GM13976 (cell line): ENCODE measurements around the gene PARL.

Experiments used
- DNase-seq: peaks from one replicate; pipeline ENCODE4 v3.0.0; 2012; ENCODE audit warnings: low spot score
- in situ Hi-C: fragments of 300-500 bp; cut with MboI; formaldehyde crosslinking; loops from one replicate; pipeline ENCODE4 v1.12.0; 2022; ENCODE audit warnings: low sequenced_read_pairs, mixed read lengths, inconsistent platforms; ENCODE audit not compliant: unreplicated experiment
- TF ChIP-seq, protein P1 (sequence below): IDR thresholded peaks from 2 replicates; pipeline ENCODE4 v1.5.1; 2012; ENCODE audit warnings: borderline replicate concordance, mild to moderate bottlenecking; ENCODE audit not compliant: insufficient read depth; ENCODE audit errors: extremely low read depth, missing control alignments, control extremely low read depth

The PARL gene

DNA sequence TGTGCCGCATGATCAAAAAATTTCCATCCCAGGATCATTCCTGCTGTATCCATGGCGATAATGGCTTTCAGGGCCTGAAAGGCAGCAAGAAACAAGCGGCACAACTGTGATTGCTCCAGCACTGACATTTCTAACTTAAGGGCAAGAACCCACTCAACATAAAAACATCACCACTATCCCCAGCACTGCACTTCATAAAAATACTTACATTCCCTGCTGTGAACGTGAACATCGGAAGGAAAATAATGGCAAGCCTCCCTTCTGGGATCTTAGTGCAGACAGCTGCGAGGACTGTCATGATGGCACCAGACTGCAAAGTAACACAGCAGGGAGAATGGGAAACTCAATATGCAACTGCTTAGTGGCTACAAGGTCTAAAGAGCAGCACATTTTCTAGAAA is 51.2 kb downstream of the PARL start:
- TF ChIP-seq, protein P1, sequence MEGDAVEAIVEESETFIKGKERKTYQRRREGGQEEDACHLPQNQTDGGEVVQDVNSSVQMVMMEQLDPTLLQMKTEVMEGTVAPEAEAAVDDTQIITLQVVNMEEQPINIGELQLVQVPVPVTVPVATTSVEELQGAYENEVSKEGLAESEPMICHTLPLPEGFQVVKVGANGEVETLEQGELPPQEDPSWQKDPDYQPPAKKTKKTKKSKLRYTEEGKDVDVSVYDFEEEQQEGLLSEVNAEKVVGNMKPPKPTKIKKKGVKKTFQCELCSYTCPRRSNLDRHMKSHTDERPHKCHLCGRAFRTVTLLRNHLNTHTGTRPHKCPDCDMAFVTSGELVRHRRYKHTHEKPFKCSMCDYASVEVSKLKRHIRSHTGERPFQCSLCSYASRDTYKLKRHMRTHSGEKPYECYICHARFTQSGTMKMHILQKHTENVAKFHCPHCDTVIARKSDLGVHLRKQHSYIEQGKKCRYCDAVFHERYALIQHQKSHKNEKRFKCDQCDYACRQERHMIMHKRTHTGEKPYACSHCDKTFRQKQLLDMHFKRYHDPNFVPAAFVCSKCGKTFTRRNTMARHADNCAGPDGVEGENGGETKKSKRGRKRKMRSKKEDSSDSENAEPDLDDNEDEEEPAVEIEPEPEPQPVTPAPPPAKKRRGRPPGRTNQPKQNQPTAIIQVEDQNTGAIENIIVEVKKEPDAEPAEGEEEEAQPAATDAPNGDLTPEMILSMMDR: no peak
- in situ Hi-C loops: no loop called here
- DNase-seq: no peak

DNA sequence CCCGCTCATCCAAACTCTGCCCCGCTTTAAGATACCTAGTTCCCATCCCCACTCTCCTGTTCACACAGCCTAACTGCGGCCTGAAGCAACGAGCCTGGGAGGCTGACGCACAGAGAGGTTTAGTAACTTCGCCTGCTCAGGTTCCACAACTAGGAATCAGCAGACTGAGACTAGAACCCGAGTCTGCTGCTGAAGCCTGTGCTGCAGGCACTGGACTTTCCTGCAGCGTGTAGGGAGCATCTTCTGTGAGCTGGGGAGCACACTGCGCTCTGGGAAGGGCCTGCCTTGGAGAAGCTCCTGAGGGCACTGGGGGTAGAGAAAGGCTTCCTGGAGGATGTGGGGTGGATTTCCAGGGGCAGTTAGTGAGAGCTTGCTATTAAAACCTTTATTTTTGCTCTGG is 54.5 kb downstream of the PARL start:
- DNase-seq: no peak
- in situ Hi-C loops: no loop called here
- TF ChIP-seq, protein P1: no peak

DNA sequence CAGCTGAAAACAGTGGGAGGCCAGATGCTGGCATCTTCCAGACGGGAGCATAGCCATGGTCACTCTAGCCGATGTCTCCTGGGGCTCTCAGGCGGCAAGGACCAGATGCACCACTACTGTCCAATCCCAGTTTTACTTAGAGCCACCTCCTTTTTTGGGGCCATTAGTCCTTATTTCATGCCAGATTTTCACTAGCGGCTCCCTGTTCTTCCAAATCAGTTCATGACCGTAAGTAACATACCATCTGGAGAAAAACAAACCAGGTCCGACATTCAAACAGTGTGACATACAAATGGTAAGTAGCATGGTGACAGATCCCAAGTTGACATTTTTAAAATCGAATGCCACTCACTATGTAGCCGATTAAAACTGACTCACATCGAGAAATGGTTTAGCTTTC is 55.2 kb downstream of the PARL start:
- DNase-seq: no peak
- TF ChIP-seq, protein P1: no peak
- in situ Hi-C loops: no loop called here

DNA sequence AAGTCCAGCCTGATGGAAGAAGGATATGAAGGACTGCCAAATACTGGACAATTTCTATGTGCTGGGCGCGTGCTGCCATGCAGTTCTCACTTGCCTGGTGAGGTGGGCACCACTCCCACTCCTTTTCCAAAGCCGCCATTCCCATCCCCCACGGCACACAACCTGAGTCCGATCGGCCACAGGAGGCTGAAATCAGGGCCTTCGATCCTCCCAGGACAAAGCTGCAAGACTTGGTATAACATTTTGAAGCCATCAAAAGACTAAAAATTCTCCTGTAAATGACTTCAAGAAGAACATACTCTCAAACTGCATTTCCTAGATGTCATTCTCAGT is 56.2 kb downstream of the PARL start:
- in situ Hi-C loops: no loop called here
- DNase-seq: no peak
- TF ChIP-seq, protein P1: no peak

DNA sequence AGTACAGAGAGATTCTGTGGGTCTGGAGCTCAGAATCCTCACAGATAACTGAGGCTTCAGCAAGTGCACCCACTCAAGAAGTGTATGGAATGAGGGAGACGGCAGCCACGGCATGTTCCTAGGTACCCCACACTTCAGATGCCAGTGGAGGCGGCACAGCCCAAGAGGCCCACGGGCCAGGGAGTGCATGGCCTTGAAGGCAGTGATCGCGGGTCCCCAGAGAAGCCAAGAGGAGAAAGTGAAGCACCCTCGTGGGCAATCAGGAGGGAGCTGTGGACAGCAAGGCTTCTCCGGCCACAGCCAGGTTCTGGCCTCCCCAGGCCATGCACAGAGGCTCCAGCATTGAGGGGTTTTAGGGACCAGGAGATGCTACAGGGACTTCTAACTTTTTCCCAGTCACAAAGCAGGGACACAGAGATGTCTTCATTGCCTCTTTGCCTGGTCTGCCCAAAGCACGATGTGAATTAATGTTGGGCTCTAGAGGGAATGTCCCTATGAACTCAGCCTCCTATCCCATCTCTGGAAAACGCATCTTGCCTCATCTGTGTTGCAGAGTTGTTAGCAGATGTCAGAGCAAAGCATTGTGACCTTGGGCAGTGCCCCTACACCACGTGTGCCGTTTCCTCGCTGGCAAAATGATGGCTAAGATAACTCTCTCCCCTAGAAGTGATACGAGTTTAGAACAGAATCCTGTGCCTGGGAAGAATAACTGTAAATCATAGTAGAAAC is 56.7 kb downstream of the PARL start:
- TF ChIP-seq, protein P1: no peak
- no peak for DNase-seq
- in situ Hi-C loops: no loop called here

DNA sequence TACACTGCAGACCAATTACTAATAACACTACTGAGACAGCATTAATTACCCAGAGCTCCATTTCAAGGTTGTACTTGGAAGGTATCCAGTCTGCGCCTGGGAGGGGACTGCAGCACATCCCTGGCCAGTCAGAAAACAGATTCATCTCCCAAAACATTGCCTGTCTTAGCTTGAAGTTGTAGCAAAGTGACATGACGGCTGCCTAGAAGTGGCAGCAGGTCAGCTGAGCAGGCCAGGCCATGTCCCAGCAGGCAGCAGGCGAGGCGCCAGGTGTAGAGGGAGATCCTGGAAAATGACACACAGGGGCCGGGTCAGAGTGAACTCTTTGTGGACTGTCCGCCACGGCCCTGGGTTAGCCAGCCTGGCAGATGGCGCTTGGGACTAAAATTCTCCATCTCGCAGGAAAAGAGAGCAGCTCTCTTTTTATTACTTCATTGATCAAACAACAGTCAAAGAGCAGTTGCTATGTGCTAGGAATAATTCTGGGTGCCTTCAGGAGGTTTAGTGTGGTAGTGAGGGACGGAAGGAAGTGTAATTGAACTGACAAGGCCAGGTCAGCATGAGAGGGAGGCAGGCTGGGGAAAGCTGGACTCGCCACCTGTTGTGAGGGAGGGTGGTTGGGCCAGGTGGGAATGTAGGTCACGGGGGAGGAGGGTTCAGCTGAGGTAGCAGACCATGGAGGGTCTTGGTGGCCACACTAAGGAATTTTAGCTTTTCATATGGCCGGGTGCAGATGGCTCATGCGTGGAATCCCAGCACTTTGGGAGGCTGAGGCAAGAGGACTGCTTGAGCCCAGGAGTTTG is 58.0 kb downstream of the PARL start:
- in situ Hi-C loops: no loop called here
- TF ChIP-seq, protein P1: no peak

More for the DNA sequence above, 58.0 kb downstream of the PARL start:
- DNase-seq: no peak
